GM12878 (cell line): ENCODE results near the gene THADA. TPM values are rescaled to one million over a fixed set of nuclear protein-coding genes. Genes with fewer than 3 reads are reported as not detected.

Experiments used
- BCLAF1 ChIP-seq: fragments of 450-650 bp; IDR thresholded peaks from 2 replicates; pipeline ENCODE4 v1.6.1; 2017; ENCODE audit warnings: antibody characterized with exemption, mild to moderate bottlenecking, moderate library complexity
- CBX3 ChIP-seq: fragments of 200-600 bp; sonication (generic); IDR thresholded peaks from 2 replicates; pipeline ENCODE4 v1.6.1; 2016; ENCODE audit warnings: low read depth, borderline replicate concordance
- CHD4 ChIP-seq: fragments of 200-600 bp; sonication (generic); IDR thresholded peaks from 2 replicates; pipeline ENCODE4 v1.6.1; 2016; ENCODE audit warnings: mild to moderate bottlenecking
- FOXM1 ChIP-seq: IDR thresholded peaks from 2 replicates; pipeline ENCODE4 v1.6.1; 2012; ENCODE audit warnings: low read depth, mild to moderate bottlenecking, inconsistent platforms, low read length, moderate library complexity
- HDAC2 ChIP-seq: fragments of 200-600 bp; sonication (generic); IDR thresholded peaks from 2 replicates; pipeline ENCODE4 v1.6.1; 2017
- HDGF ChIP-seq: fragments of 450-650 bp; IDR thresholded peaks from 2 replicates; pipeline ENCODE4 v1.6.1; 2016; ENCODE audit warnings: antibody characterized with exemption
- HSF1 ChIP-seq: fragments of 150-350 bp; IDR thresholded peaks from 2 replicates; pipeline ENCODE4 v1.6.1; 2014; ENCODE audit warnings: mild to moderate bottlenecking, low read depth, low read length
- IRF4 ChIP-seq: IDR thresholded peaks from 2 replicates; pipeline ENCODE4 v1.6.1; 2011; ENCODE audit warnings: low read depth, low read length
- KLF5 ChIP-seq: fragments of 450-650 bp; IDR thresholded peaks from 2 replicates; pipeline ENCODE4 v1.6.1; 2014; ENCODE audit warnings: mild to moderate bottlenecking; ENCODE audit not compliant: partially characterized antibody
- MYC ChIP-seq: IDR thresholded peaks from 2 replicates; pipeline ENCODE4 v1.6.1; 2011; ENCODE audit warnings: mild to moderate bottlenecking, low read length, moderate library complexity, inconsistent platforms; ENCODE audit not compliant: insufficient read depth, insufficient replicate concordance, insufficient read length, severe bottlenecking
- NFIC ChIP-seq: IDR thresholded peaks from 2 replicates; pipeline ENCODE4 v1.6.1; 2012; ENCODE audit warnings: low read depth, mild to moderate bottlenecking, inconsistent platforms, low read length, moderate library complexity
- NKRF ChIP-seq: fragments of 450-650 bp; conservative IDR thresholded peaks from 2 replicates; pipeline ENCODE4 v1.6.1; 2017; ENCODE audit warnings: mild to moderate bottlenecking, moderate library complexity
- SMAD1 ChIP-seq: fragments of 450-650 bp; IDR thresholded peaks from 2 replicates; pipeline ENCODE4 v1.6.1; 2018; ENCODE audit warnings: mild to moderate bottlenecking, low read depth; ENCODE audit not compliant: partially characterized antibody
- YBX1 ChIP-seq: fragments of 450-650 bp; IDR thresholded peaks from 2 replicates; pipeline ENCODE4 v1.6.1; 2016; ENCODE audit warnings: antibody characterized with exemption
- ZBTB11 ChIP-seq: fragments of 450-650 bp; formaldehyde crosslinking; IDR thresholded peaks from 2 replicates; pipeline ENCODE4 v1.5.0; 2022; ENCODE audit warnings: mild to moderate bottlenecking, missing genetic modification characterization
- ZBTB33 ChIP-seq: fragments of 450-650 bp; IDR thresholded peaks from 2 replicates; pipeline ENCODE4 v1.6.1; 2017; ENCODE audit warnings: mild to moderate bottlenecking
- ZNF24 ChIP-seq: fragments of 450-650 bp; IDR thresholded peaks from 2 replicates; pipeline ENCODE4 v1.6.1; 2017; ENCODE audit warnings: antibody characterized with exemption, mild to moderate bottlenecking
- ZZZ3 ChIP-seq: IDR thresholded peaks from 2 replicates; pipeline ENCODE4 v1.6.1; 2011; ENCODE audit warnings: low read depth; ENCODE audit not compliant: control insufficient read depth, insufficient read length
- polyA plus RNA-seq, 11 experiments: library from polyadenylated mRNA; depleted of rRNA in 4 of 11; unstranded in 6 of 11; stranded (reverse) in 5 of 11; fragments of >200 nt; fragmentation: Nextera tagmentation in 4 of 11; fragmentation: Illumina TruSeq in 1 of 11; extraction: Ambion mirVana in 4 of 11; extraction: Trizol in 1 of 11; gene quantifications; 1 replicate in 1 of 11; 2 replicates in 10 of 11; pipeline versions ENCODE4 v1.2.1 to v1.2.3, GENCODE V29; 2011 to 2016; ENCODE audit warnings: inconsistent platforms in 2 of 11, missing spikeins in 2 of 11, low read depth in 1 of 11
- total RNA-seq, 4 experiments: library from RNA; depleted of rRNA in 3 of 4; stranded (reverse); fragments of >200 nt in 3 of 4; fragmentation: Illumina TruSeq in 1 of 4; extraction: Trizol in 1 of 4; gene quantifications; 2 replicates each; pipeline versions ENCODE4 v1.2.1 to v1.2.3, GENCODE V29; 2013 to 2021

The THADA gene
- total and polyA plus RNA-seq, 10 of the 15 experiments (the other 5 are each of a cell fraction or from before 2014, with no cell fraction given), result 14.6 to 33.2 (median 23.2) TPM

- TF ChIP-seq MYC (peak; percentile 95), KLF5 (peak; percentile 53), HDAC2 (peak; percentile 56; the same call in 1 of the 2 replicates), ZBTB33 (no peak), CBX3 (no peak), ZZZ3 (no peak), IRF4 (no peak), NFIC (no peak), BCLAF1 (no peak), HDGF (no peak), CHD4 (no peak), NKRF (peak; percentile 94), SMAD1 (no peak), ZBTB11 (CRISPR knock-in tag) (no peak), FOXM1 (no peak), YBX1 (no peak), HSF1 (no peak), ZNF24 (no peak)
Measured at GRCh38 chr2:43226955-43227829, 368.6 kb downstream of the THADA start (continued).
